Panc1 (cell line): ENCODE results near the gene MYL12A. TPM values are rescaled to one million over a fixed set of nuclear protein-coding genes. Genes with fewer than 3 reads are reported as not detected.

Source experiments
- ATAC-seq: fragments of 200-7000 bp; cut with Tn5 transposase; 2 replicates; pipeline ENCODE4 v1.9.1; 2020; ENCODE audit warnings: mild to moderate bottlenecking, moderate library complexity
- BruUV-seq: library from RNA; stranded (reverse); fragments of 400-500 nt; replicated peaks from 2 replicates; lab custom pipeline; 2021; lab: Mats Ljungman, UMichigan
- CTCF ChIA-PET: fragments of 300-600 bp; sonication (Branson Sonifier 250); formaldehyde crosslinking; loops from one replicate; lab custom pipeline; 2022; ENCODE audit warnings: antibody characterized with exemption; lab: Charles Lee
- POLR2A ChIA-PET: fragments of 300-600 bp; sonication (Branson Sonifier 250); formaldehyde crosslinking; loops from one replicate; lab custom pipeline; 2022; ENCODE audit warnings: antibody characterized with exemption; lab: Charles Lee
- DNase-seq: peaks from one replicate; pipeline ENCODE4 v3.0.0-alpha.2; 2010; ENCODE audit warnings: low read depth, low spot score
- H3K27ac ChIP-seq: 2 replicates; pipeline ENCODE4 v1.5.1; 2011; ENCODE audit warnings: mild to moderate bottlenecking, low read length, inconsistent platforms
- H3K27me3 ChIP-seq: fragments of 200-500 bp; sonication (Bioruptor generic); 2 replicates; pipeline ENCODE4 v1.6.0; 2014; ENCODE audit warnings: low read length, inconsistent platforms; ENCODE audit not compliant: control insufficient read depth, insufficient read depth
- H3K36me3 ChIP-seq: fragments of 200-500 bp; sonication (Bioruptor generic); 2 replicates; pipeline ENCODE4 v1.5.1; 2014; ENCODE audit warnings: inconsistent platforms, mild to moderate bottlenecking, low read length, moderate library complexity; ENCODE audit not compliant: control insufficient read depth, insufficient read depth
- H3K4me1 ChIP-seq: 2 replicates; pipeline ENCODE4 v1.5.1; 2011; ENCODE audit warnings: inconsistent platforms, mild to moderate bottlenecking, low read length, moderate library complexity; ENCODE audit not compliant: control insufficient read depth, insufficient read depth
- H3K4me3 ChIP-seq, 2 experiments: 2 replicates each; pipeline ENCODE4 v1.5.1; 2011 to 2012; ENCODE audit warnings: low read depth in 2 of 2, low read length in 2 of 2, mild to moderate bottlenecking in 2 of 2, inconsistent platforms in 1 of 2, moderate library complexity in 1 of 2
- H3K9me3 ChIP-seq: fragments of 200-500 bp; sonication (Bioruptor generic); 2 replicates; pipeline ENCODE4 v1.5.1; 2014; ENCODE audit warnings: low read depth, mild to moderate bottlenecking, inconsistent platforms, low read length, moderate library complexity; ENCODE audit not compliant: control insufficient read depth, insufficient read depth
- POLR2AphosphoS5 ChIP-seq: IDR thresholded peaks from 2 replicates; pipeline ENCODE4 v1.6.1; 2012; ENCODE audit warnings: mild to moderate bottlenecking, low read depth, low read length, moderate library complexity
- SIN3A ChIP-seq: IDR thresholded peaks from 2 replicates; pipeline ENCODE4 v1.6.1; 2012; ENCODE audit warnings: low read depth, mild to moderate bottlenecking, low read length, moderate library complexity, borderline replicate concordance; ENCODE audit not compliant: insufficient read depth
- TCF7L2 ChIP-seq: IDR thresholded peaks from 2 replicates; pipeline ENCODE4 v1.6.1; 2011; ENCODE audit warnings: mild to moderate bottlenecking, low read depth, low read length, inconsistent platforms
- in situ Hi-C: cut with HindIII; loops from 2 replicates; pipeline ENCODE4 v1.10.0; 2016; ENCODE audit warnings: low sequenced_read_pairs, low pct_unique_long_range_greater_than_20kb
- intact Hi-C: fragments of 100-400 bp; cut with micrococcal nuclease; formaldehyde crosslinking; loops from one replicate; pipeline ENCODE4 v1.10.0; 2022; ENCODE audit not compliant: unreplicated experiment
- total RNA-seq: library from RNA; stranded (reverse); gene quantifications from one replicate; pipeline ENCODE4 v1.2.1, GENCODE V29; 2021; ENCODE audit not compliant: unreplicated experiment
- TF ChIP-seq, protein P1 (sequence below): fragments of 450-650 bp; IDR thresholded peaks from 2 replicates; pipeline ENCODE4 v1.5.1; 2017; ENCODE audit warnings: mild to moderate bottlenecking
- TF ChIP-seq, protein P2 (sequence below), 2 experiments: IDR thresholded peaks; 2 replicates each; pipeline ENCODE4 v1.6.1; 2011 to 2012; ENCODE audit warnings: low read depth in 2 of 2, control low read depth in 1 of 2, low read length in 1 of 2, mild to moderate bottlenecking in 1 of 2, moderate library complexity in 1 of 2; ENCODE audit not compliant: insufficient read depth in 1 of 2

Gene MYL12A
- total RNA-seq, 1 experiment from 2014 or later, result 489 TPM

DNA sequence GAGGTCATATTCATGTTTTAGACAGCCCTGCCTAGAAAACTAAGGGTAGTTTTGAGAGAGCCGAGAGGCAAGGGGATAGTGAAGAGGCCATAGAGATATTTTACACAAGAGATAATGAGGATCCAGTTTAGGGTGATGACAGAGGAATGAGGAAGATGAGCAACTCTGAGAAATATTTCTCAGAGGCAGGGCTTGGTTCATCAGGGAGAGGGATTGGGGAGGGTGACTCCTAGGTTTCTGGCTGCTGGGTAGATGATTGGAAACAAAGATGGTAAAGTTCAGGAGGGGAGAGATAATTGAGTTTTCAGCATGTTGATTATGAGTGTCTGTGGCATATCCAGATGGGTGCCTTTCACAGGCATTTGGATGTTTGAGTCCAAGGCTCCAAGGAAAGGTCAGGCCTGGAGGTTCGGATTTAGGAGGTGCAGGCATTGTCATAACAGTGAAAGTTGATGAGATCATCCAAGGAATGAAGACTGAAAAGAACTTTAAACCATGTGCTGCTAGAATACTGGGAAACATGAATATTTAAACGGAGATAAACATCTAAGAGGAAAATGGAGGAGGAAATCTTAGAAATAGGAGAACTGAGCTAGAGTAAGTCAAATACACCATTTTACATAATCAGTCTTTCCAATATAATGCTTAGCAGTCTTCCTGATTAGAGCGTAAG, 21.8 kb downstream of the MYL12A start:
- no TSS peak for BruUV-seq
- peaks cover 58% of the 10 kb centered on the region for H3K4me1 ChIP-seq
- no peaks in the 10 kb centered on the region for H3K9me3 ChIP-seq
- DNase-seq, result no peak
- intact Hi-C loops, result no loop called here
- ChIA-PET CTCF (no interaction called here), POLR2A (no interaction called here)
- no peak overlapping the region for H3K4me3 ChIP-seq
- in situ Hi-C loops, result no loop called here
- TF ChIP-seq, protein P1, sequence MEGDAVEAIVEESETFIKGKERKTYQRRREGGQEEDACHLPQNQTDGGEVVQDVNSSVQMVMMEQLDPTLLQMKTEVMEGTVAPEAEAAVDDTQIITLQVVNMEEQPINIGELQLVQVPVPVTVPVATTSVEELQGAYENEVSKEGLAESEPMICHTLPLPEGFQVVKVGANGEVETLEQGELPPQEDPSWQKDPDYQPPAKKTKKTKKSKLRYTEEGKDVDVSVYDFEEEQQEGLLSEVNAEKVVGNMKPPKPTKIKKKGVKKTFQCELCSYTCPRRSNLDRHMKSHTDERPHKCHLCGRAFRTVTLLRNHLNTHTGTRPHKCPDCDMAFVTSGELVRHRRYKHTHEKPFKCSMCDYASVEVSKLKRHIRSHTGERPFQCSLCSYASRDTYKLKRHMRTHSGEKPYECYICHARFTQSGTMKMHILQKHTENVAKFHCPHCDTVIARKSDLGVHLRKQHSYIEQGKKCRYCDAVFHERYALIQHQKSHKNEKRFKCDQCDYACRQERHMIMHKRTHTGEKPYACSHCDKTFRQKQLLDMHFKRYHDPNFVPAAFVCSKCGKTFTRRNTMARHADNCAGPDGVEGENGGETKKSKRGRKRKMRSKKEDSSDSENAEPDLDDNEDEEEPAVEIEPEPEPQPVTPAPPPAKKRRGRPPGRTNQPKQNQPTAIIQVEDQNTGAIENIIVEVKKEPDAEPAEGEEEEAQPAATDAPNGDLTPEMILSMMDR, result no peak
- TF ChIP-seq SIN3A, result no peak
- no peak for TF ChIP-seq TCF7L2
- TF ChIP-seq, protein P2, sequence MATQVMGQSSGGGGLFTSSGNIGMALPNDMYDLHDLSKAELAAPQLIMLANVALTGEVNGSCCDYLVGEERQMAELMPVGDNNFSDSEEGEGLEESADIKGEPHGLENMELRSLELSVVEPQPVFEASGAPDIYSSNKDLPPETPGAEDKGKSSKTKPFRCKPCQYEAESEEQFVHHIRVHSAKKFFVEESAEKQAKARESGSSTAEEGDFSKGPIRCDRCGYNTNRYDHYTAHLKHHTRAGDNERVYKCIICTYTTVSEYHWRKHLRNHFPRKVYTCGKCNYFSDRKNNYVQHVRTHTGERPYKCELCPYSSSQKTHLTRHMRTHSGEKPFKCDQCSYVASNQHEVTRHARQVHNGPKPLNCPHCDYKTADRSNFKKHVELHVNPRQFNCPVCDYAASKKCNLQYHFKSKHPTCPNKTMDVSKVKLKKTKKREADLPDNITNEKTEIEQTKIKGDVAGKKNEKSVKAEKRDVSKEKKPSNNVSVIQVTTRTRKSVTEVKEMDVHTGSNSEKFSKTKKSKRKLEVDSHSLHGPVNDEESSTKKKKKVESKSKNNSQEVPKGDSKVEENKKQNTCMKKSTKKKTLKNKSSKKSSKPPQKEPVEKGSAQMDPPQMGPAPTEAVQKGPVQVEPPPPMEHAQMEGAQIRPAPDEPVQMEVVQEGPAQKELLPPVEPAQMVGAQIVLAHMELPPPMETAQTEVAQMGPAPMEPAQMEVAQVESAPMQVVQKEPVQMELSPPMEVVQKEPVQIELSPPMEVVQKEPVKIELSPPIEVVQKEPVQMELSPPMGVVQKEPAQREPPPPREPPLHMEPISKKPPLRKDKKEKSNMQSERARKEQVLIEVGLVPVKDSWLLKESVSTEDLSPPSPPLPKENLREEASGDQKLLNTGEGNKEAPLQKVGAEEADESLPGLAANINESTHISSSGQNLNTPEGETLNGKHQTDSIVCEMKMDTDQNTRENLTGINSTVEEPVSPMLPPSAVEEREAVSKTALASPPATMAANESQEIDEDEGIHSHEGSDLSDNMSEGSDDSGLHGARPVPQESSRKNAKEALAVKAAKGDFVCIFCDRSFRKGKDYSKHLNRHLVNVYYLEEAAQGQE (IDR thresholded peaks at IDR 0.05; ENCODE audit: insufficient read depth in 1 of 2, low read depth in 2 of 2, low read length in 1 of 2), result no peak
- no peak for TF ChIP-seq POLR2AphosphoS5
- peak overlapping the region; percentile 30; the same call in 1 of the 2 replicates for H3K27ac ChIP-seq
- H3K36me3 ChIP-seq, result peaks cover 9% of the 10 kb centered on the region
- no peaks in the 10 kb centered on the region for H3K27me3 ChIP-seq
- no peak for ATAC-seq

DNA sequence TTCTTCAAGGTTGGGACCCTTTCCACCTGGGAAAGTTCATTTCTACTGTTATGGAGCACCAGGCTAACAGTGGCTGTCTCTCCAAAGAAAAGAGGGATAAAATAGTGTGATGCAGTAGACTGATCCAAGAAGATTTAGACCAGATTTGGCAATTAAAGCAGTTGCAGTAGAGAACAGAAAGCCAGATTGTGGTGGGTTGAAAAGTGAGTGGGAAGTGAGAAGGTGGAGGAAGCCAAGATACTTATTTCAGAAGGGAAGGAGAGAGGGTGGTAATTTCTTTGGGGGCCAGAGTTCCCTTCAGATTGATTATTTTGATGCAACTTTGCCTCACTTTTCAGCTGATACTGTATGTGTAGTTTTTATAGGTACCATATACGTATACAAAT, 22.3 kb downstream of the MYL12A start:
- intact Hi-C loops (no loop called here), in situ Hi-C loops (no loop called here)
- TF ChIP-seq, protein P1, result no peak
- TF ChIP-seq, protein P2 (IDR thresholded peaks at IDR 0.05; ENCODE audit: insufficient read depth in 1 of 2, low read depth in 2 of 2, low read length in 1 of 2), result no peak
- TF ChIP-seq POLR2AphosphoS5 (no peak), TCF7L2 (no peak)
- POLR2A ChIA-PET, result no interaction called here
- no peak overlapping the region for H3K27ac ChIP-seq
- no peak overlapping the region for H3K4me3 ChIP-seq
- peaks cover 53% of the 10 kb centered on the region for H3K4me1 ChIP-seq
- DNase-seq (no peak), ATAC-seq (no peak)
- H3K27me3 ChIP-seq, result no peaks in the 10 kb centered on the region
- H3K36me3 ChIP-seq, result peaks cover 14% of the 10 kb centered on the region
- CTCF ChIA-PET, result no interaction called here
- H3K9me3 ChIP-seq, result no peaks in the 10 kb centered on the region
- no TSS peak for BruUV-seq
